ENCODE results near the gene RPL27. TPM values are rescaled to one million over a fixed set of nuclear protein-coding genes. Genes with fewer than 3 reads are reported as not detected.

Gene RPL27
- total and polyA plus RNA-seq, 2 of the 13 experiments (the other 11 are each of a cell fraction or from before 2014, with no cell fraction given), result 1,585 to 5,840 TPM

DNA sequence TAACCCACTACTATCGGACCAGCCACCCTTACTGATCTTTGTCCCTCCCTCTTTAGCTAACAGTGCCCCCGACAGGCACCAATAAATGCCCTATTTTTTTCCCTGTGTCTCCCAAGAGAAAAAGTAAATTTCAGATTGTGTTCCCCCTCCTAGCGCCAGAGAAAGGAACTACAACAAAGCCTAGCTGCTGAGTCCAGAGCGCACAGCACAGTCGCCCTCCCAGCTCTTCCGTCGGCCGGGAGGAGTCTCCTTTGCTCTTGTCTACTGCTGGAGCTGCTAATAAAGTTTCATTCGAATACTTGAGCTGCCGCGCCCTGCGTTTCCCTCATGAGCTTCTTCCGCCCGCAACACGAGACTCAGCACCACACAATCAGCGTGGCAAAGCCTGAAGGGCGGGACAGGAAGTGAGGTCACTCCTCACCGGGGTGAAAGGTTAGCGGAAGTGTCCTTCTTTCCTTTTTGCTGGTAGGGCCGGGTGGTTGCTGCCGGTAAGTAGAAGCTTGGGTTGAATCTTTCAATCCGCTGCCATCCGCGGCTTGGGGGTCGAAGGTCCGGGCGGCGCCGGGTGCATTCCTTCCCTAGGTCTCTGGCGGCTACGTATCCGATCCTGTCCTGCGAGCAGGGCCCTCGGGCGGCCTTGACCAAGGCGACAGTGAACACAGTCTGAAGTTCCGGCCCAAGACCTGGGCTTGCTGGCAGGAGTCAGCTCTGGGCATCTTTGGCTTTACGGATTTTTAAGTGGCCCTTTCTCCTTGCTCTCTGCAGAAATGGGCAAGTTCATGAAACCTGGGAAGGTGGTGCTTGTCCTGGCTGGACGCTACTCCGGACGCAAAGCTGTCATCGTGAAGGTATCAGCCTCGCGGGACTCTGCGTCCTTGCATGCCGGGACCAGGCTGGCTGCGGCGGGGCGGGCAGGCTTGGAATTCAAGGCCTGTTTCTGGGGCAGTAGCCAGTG is at the start of gene RPL27 (continued):
- TF ChIP-seq, protein P1, sequence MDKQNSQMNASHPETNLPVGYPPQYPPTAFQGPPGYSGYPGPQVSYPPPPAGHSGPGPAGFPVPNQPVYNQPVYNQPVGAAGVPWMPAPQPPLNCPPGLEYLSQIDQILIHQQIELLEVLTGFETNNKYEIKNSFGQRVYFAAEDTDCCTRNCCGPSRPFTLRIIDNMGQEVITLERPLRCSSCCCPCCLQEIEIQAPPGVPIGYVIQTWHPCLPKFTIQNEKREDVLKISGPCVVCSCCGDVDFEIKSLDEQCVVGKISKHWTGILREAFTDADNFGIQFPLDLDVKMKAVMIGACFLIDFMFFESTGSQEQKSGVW (CRISPR knock-in tag; IDR thresholded peaks at IDR 0.05; ENCODE audit: borderline replicate concordance), result no peak; the same call in 1 of the 2 replicates
- peak; percentile 35; the same call in 1 of the 2 replicates for TF ChIP-seq HNF4G (IDR thresholded peaks at IDR 0.05; ENCODE audit: borderline replicate concordance, low read depth, low read length)
- peak; percentile 86 for TF ChIP-seq HNF4G (CRISPR knock-in tag; IDR thresholded peaks at IDR 0.05; ENCODE audit: borderline replicate concordance, low read depth)
- peak; percentile 42; the same call in 1 of the 2 replicates for TF ChIP-seq ZBTB8A (CRISPR knock-in tag; IDR thresholded peaks at IDR 0.05; ENCODE audit: borderline replicate concordance, low read depth)
- TF ChIP-seq ZNF546 (CRISPR knock-in tag; conservative IDR thresholded peaks at IDR 0.05), result no peak
- TF ChIP-seq ZFP36L2 (CRISPR knock-in tag; IDR thresholded peaks at IDR 0.05), result peak; percentile 95
- TF ChIP-seq, protein P2, sequence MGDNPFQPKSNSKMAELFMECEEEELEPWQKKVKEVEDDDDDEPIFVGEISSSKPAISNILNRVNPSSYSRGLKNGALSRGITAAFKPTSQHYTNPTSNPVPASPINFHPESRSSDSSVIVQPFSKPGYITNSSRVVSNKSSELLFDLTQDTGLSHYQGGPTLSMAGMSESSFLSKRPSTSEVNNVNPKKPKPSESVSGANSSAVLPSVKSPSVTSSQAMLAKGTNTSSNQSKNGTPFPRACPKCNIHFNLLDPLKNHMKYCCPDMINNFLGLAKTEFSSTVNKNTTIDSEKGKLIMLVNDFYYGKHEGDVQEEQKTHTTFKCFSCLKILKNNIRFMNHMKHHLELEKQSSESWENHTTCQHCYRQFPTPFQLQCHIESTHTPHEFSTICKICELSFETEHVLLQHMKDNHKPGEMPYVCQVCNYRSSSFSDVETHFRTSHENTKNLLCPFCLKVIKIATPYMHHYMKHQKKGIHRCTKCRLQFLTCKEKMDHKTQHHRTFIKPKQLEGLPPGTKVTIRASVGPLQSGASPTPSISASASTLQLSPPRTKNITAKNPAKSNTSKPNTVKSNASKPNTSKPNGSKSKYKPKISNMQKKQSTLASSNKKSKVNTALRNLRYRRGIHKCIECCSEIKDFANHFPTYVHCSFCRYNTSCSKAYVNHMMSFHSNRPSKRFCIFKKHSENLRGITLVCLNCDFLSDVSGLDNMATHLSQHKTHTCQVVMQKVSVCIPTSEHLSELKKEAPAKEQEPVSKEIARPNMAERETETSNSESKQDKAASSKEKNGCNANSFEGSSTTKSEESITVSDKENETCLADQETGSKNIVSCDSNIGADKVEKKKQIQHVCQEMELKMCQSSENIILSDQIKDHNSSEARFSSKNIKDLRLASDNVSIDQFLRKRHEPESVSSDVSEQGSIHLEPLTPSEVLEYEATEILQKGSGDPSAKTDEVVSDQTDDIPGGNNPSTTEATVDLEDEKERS (CRISPR knock-in tag; IDR thresholded peaks at IDR 0.05), result peak; percentile 96
- TF ChIP-seq ELF1 (CRISPR knock-in tag; IDR thresholded peaks at IDR 0.05), result peak; percentile 100
- peak; percentile 97 for TF ChIP-seq ZMYM4 (CRISPR knock-in tag; IDR thresholded peaks at IDR 0.05)
- TF ChIP-seq, protein P3, sequence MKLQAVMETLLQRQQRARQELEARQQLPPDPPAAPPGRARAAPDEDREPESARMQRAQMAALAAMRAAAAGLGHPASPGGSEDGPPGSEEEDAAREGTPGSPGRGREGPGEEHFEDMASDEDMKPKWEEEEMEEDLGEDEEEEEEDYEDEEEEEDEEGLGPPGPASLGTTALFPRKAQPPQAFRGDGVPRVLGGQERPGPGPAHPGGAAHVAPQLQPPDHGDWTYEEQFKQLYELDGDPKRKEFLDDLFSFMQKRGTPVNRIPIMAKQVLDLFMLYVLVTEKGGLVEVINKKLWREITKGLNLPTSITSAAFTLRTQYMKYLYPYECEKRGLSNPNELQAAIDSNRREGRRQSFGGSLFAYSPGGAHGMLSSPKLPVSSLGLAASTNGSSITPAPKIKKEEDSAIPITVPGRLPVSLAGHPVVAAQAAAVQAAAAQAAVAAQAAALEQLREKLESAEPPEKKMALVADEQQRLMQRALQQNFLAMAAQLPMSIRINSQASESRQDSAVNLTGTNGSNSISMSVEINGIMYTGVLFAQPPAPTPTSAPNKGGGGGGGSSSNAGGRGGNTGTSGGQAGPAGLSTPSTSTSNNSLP (IDR thresholded peaks at IDR 0.05; ENCODE audit: low read depth, low read length), result peak; percentile 90
- TF ChIP-seq SMAD3 (CRISPR knock-in tag; IDR thresholded peaks at IDR 0.05), result peak; percentile 100
- peak; percentile 71; the same call in 1 of the 2 replicates for TF ChIP-seq NR2F2 (IDR thresholded peaks at IDR 0.05; ENCODE audit: borderline replicate concordance, low read depth)
- TF ChIP-seq NFIB (CRISPR knock-in tag; IDR thresholded peaks at IDR 0.05; ENCODE audit: borderline replicate concordance), result no peak
- TF ChIP-seq CAMTA2 (CRISPR knock-in tag; IDR thresholded peaks at IDR 0.05; ENCODE audit: borderline replicate concordance), result no peak; the same call in 1 of the 2 replicates
- TF ChIP-seq ZNF333 (CRISPR knock-in tag; IDR thresholded peaks at IDR 0.05; ENCODE audit: borderline replicate concordance), result peak; percentile 52; the same call in 1 of the 2 replicates
- TF ChIP-seq SOX5 (CRISPR knock-in tag; IDR thresholded peaks at IDR 0.05; ENCODE audit: borderline replicate concordance), result peak; percentile 93
- TF ChIP-seq HBP1 (CRISPR knock-in tag; IDR thresholded peaks at IDR 0.05; ENCODE audit: low read depth), result peak; percentile 92
- TF ChIP-seq ZNF761 (CRISPR knock-in tag; conservative IDR thresholded peaks at IDR 0.05), result peak; percentile 98; the same call in 1 of the 2 replicates
- peak; percentile 94 for TF ChIP-seq SIX4 (CRISPR knock-in tag; IDR thresholded peaks at IDR 0.05)
- TF ChIP-seq SIN3B (IDR thresholded peaks at IDR 0.05; ENCODE audit: low read length), result peak; percentile 74
- TF ChIP-seq DBP (CRISPR knock-in tag; IDR thresholded peaks at IDR 0.05; ENCODE audit: not compliant biosample characterization), result no peak

Data from HepG2 (cell line).